IMR-90 (cell line): Measurements from ENCODE around the gene ATG101. TPM values are rescaled to one million over a fixed set of nuclear protein-coding genes. Genes with fewer than 3 reads are reported as not detected.

ENCODE experiments used
- ATAC-seq: fragments of 200-7000 bp; cut with Tn5 transposase; 2 replicates; pipeline ENCODE4 v1.9.1; 2020; ENCODE audit warnings: low read depth, mild to moderate bottlenecking, moderate library complexity
- BruUV-seq: library from RNA; stranded (reverse); fragments of 400-500 nt; replicated peaks from 2 replicates; lab custom pipeline; 2021; lab: Mats Ljungman, UMichigan
- CTCF ChIA-PET: fragments of 300-600 bp; formaldehyde crosslinking; extraction: SDS; loops from one replicate; lab custom pipeline; 2021; ENCODE audit warnings: antibody characterized with exemption; lab: Yijun Ruan, JAX
- POLR2A ChIA-PET: fragments of 300-600 bp; sonication (Branson Sonifier 250); formaldehyde crosslinking; loops from one replicate; lab custom pipeline; 2022; ENCODE audit warnings: antibody characterized with exemption; ENCODE audit not compliant: unreplicated experiment; lab: Charles Lee
- DNase-seq: peaks from one replicate; pipeline ENCODE4 v3.0.0; 2013
- H2AFZ ChIP-seq: replicated peaks from 2 replicates; pipeline ENCODE3; 2013; ENCODE audit warnings: low read length, mild to moderate bottlenecking; ENCODE audit not compliant: poor library complexity
- H2AK5ac ChIP-seq: 2 replicates; pipeline ENCODE4 v1.6.1; 2013; ENCODE audit warnings: low read depth, low read length, inconsistent platforms
- H2AK9ac ChIP-seq: replicated peaks from 2 replicates; pipeline ENCODE3; 2013; ENCODE audit warnings: mild to moderate bottlenecking, low read depth, low read length, moderate library complexity; ENCODE audit not compliant: poor library complexity
- H2BK120ac ChIP-seq: 2 replicates; pipeline ENCODE4 v1.6.1; 2013; ENCODE audit warnings: low read depth, low read length, inconsistent platforms
- H2BK15ac ChIP-seq: 3 replicates; pipeline ENCODE4 v1.6.1; 2013; ENCODE audit warnings: low read depth, low read length, inconsistent platforms
- H2BK20ac ChIP-seq: 2 replicates; pipeline ENCODE4 v1.6.1; 2013; ENCODE audit warnings: low read depth, mild to moderate bottlenecking, inconsistent platforms, low read length, moderate library complexity
- H2BK5ac ChIP-seq: 2 replicates; pipeline ENCODE4 v1.6.1; 2013; ENCODE audit warnings: mild to moderate bottlenecking, low read depth, low read length, inconsistent platforms; ENCODE audit not compliant: poor library complexity, severe bottlenecking
- H3K14ac ChIP-seq: replicated peaks from 2 replicates; pipeline ENCODE4 v1.6.1; 2013; ENCODE audit warnings: low read depth, low read length, inconsistent platforms
- H3K18ac ChIP-seq: 2 replicates; pipeline ENCODE4 v1.6.1; 2013; ENCODE audit warnings: low read depth, low read length, control low read depth
- H3K23ac ChIP-seq: 2 replicates; pipeline ENCODE4 v1.6.1; 2013; ENCODE audit warnings: low read depth, low read length, inconsistent platforms
- H3K27ac ChIP-seq: 2 replicates; pipeline ENCODE4 v1.5.1; 2013; ENCODE audit warnings: mild to moderate bottlenecking, control low read depth, low read length; ENCODE audit not compliant: insufficient read depth
- H3K27me3 ChIP-seq: 2 replicates; pipeline ENCODE4 v1.6.1; 2013; ENCODE audit warnings: low read length; ENCODE audit not compliant: control insufficient read depth, insufficient read depth
- H3K36me3 ChIP-seq: 2 replicates; pipeline ENCODE4 v1.6.1; 2013; ENCODE audit warnings: low read length, mixed read lengths; ENCODE audit not compliant: control insufficient read depth, insufficient read depth
- H3K4ac ChIP-seq: 2 replicates; pipeline ENCODE4 v1.6.1; 2013; ENCODE audit warnings: low read depth, low read length, inconsistent platforms
- H3K4me1 ChIP-seq: 2 replicates; pipeline ENCODE4 v1.6.1; 2013; ENCODE audit warnings: low read length, mixed read lengths; ENCODE audit not compliant: control insufficient read depth, insufficient read depth
- H3K4me2 ChIP-seq: 2 replicates; pipeline ENCODE4 v1.6.1; 2013; ENCODE audit warnings: low read depth, mild to moderate bottlenecking, control low read depth, low read length, moderate library complexity
- H3K4me3 ChIP-seq: 2 replicates; pipeline ENCODE4 v1.5.1; 2013; ENCODE audit warnings: low read depth, mild to moderate bottlenecking, control low read depth, low read length, moderate library complexity; ENCODE audit not compliant: insufficient read depth
- H3K56ac ChIP-seq: 2 replicates; pipeline ENCODE4 v1.6.1; 2013; ENCODE audit warnings: low read length, inconsistent platforms; ENCODE audit not compliant: insufficient read depth; ENCODE audit errors: extremely low read depth
- H3K79me1 ChIP-seq, 2 experiments: 2 replicates each; pipeline ENCODE4 v1.6.1; 2013; ENCODE audit warnings: low read length in 2 of 2, inconsistent platforms in 1 of 2, low read depth in 1 of 2
- H3K9ac ChIP-seq: 2 replicates; pipeline ENCODE4 v1.6.1; 2013; ENCODE audit warnings: low read depth, low read length, control low read depth
- H3K9me1 ChIP-seq: 2 replicates; pipeline ENCODE4 v1.6.1; 2013; ENCODE audit warnings: low read length, inconsistent platforms; ENCODE audit not compliant: insufficient read depth
- H3K9me3 ChIP-seq: 2 replicates; pipeline ENCODE4 v1.6.1; 2013; ENCODE audit warnings: low read length; ENCODE audit not compliant: control insufficient read depth, insufficient read depth
- H4K20me1 ChIP-seq: 2 replicates; pipeline ENCODE4 v1.6.1; 2013; ENCODE audit warnings: low read length, inconsistent platforms; ENCODE audit not compliant: insufficient read depth
- H4K5ac ChIP-seq: 2 replicates; pipeline ENCODE4 v1.6.1; 2013; ENCODE audit warnings: mild to moderate bottlenecking, low read depth, low read length, control low read depth
- H4K8ac ChIP-seq, 2 experiments: 2 replicates each; pipeline ENCODE4 v1.6.1; 2013; ENCODE audit warnings: low read depth in 2 of 2, low read length in 2 of 2, control low read depth in 1 of 2, inconsistent platforms in 1 of 2
- H4K91ac ChIP-seq: 2 replicates; pipeline ENCODE4 v1.6.1; 2013; ENCODE audit warnings: low read depth, low read length, inconsistent platforms; ENCODE audit not compliant: insufficient read depth
- ELK1 ChIP-seq: fragments of 150-350 bp; IDR thresholded peaks from 2 replicates; pipeline ENCODE4 v1.6.1; 2016; ENCODE audit warnings: low read depth, mild to moderate bottlenecking, low read length, moderate library complexity, borderline replicate concordance
- FOS ChIP-seq: fragments of 150-350 bp; IDR thresholded peaks from 2 replicates; pipeline ENCODE4 v1.6.1; 2016; ENCODE audit warnings: low read depth, low read length
- NFE2L2 ChIP-seq: fragments of 150-350 bp; IDR thresholded peaks from 2 replicates; pipeline ENCODE4 v1.6.1; 2016; ENCODE audit warnings: low read depth, mild to moderate bottlenecking, low read length
- RCOR1 ChIP-seq: IDR thresholded peaks from 2 replicates; pipeline ENCODE4 v1.6.1; 2012; ENCODE audit warnings: mild to moderate bottlenecking, low read length, improper control_type of control experiment; ENCODE audit not compliant: insufficient replicate concordance
- RFX5 ChIP-seq: IDR thresholded peaks from 2 replicates; pipeline ENCODE4 v1.8.0; 2012; ENCODE audit warnings: low read depth, mild to moderate bottlenecking, low read length, moderate library complexity
- WGBS, 2 experiments: methylation state at CpG; one replicate each; pipeline versions ENCODE4 v1.1.5 to v1.1.7; 2013; ENCODE audit warnings: missing lambda C conversion rate in 2 of 2; ENCODE audit not compliant: insufficient read length in 1 of 2; ENCODE audit errors: extremely low coverage in 2 of 2; 5-methylcytosine and 5-hydroxymethylcytosine counted together
- dilution Hi-C: fragments of 300-500 bp; cut with HindIII; formaldehyde crosslinking; loops from one replicate; pipeline ENCODE4 v1.14.3; 2018; ENCODE audit warnings: low sequenced_read_pairs; ENCODE audit not compliant: unreplicated experiment
- in situ Hi-C: fragments of 300-500 bp; cut with MboI; formaldehyde crosslinking; loops from 3 replicates; pipeline ENCODE4 v1.14.3; 2019; ENCODE audit warnings: low sequenced_read_pairs, inconsistent platforms, mixed read lengths
- intact Hi-C: fragments of 100-400 bp; cut with micrococcal nuclease; formaldehyde crosslinking; loops from 2 replicates; pipeline ENCODE4 v1.10.0; 2022
- polyA plus RNA-seq, 3 experiments: library from polyadenylated mRNA; depleted of rRNA; stranded (reverse); fragments of >200 nt; gene quantifications; 2 replicates each; pipeline ENCODE4 v1.2.3, GENCODE V29; 2012; ENCODE audit warnings: low replicate concordance in 1 of 3
- total RNA-seq: library from RNA; depleted of rRNA; stranded (reverse); fragments of >200 nt; gene quantifications from 2 replicates; pipeline ENCODE4 v1.2.3, GENCODE V29; 2012

Gene ATG101
- total and polyA plus RNA-seq, 2 of the 4 experiments (the other 2 are of a cell fraction) = 93.9 to 167 TPM

DNA sequence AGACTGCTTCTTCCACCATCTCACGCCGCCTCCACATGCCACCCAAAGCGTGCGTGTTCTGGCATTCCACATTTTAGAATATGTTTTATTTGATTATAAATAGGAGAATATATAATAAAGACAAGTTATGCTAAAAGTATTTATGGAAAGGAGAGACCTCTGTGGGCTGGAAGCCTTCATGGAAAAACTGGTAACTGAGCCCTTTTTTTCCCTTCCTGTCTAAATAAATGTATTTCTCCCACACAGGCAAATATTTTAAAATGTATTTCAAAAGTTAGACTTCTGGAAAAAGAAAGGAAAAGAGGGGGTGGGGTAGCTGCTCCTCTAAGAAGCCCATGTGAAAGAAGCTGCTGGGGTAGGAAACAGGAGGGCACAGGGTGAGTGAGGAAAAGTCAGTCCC lies 34.6 kb upstream of the ATG101 start:
- peaks cover 20% of the 10 kb centered on the region for H4K20me1 ChIP-seq
- no peak overlapping the region for H2AK5ac ChIP-seq
- peaks cover 15% of the 10 kb centered on the region for H3K9me1 ChIP-seq
- no peak overlapping the region for H3K56ac ChIP-seq
- H3K27ac ChIP-seq = no peak overlapping the region
- no peak overlapping the region for H3K9ac ChIP-seq
- no peak overlapping the region for H2AK9ac ChIP-seq
- H4K91ac ChIP-seq = no peak overlapping the region
- H3K27me3 ChIP-seq = no peaks in the 10 kb centered on the region
- no peaks in the 10 kb centered on the region for H3K36me3 ChIP-seq
- DNase-seq = no peak
- ChIA-PET CTCF (no interaction called here), POLR2A (no interaction called here)
- in situ Hi-C loops (no loop called here), dilution Hi-C loops (no loop called here), intact Hi-C loops (no loop called here)
- H4K8ac ChIP-seq = no peak overlapping the region
- no peak overlapping the region for H3K18ac ChIP-seq
- H3K14ac ChIP-seq = no peak overlapping the region
- BruUV-seq = no TSS peak
- no peak for ATAC-seq
- no peak overlapping the region for H3K23ac ChIP-seq
- TF ChIP-seq ELK1 (no peak), FOS (no peak), RCOR1 (no peak), RFX5 (no peak), NFE2L2 (no peak)
- H3K4ac ChIP-seq = no peak overlapping the region
- WGBS, 2 experiments = no CpG with 5 or more reads among the region's 4 CpGs
- peaks cover 9 to 36% of the 10 kb centered on the region in 2 experiments; a peak in 3 of 4 replicates for H3K79me1 ChIP-seq
- H2AFZ ChIP-seq = no peak overlapping the region
- no peak overlapping the region for H2BK15ac ChIP-seq
- H3K4me2 ChIP-seq = no peak overlapping the region
- no peak overlapping the region for H3K4me3 ChIP-seq
- H3K9me3 ChIP-seq = no peaks in the 10 kb centered on the region
- no peak overlapping the region for H4K5ac ChIP-seq
- peaks cover 8% of the 10 kb centered on the region for H3K4me1 ChIP-seq
- H2BK5ac ChIP-seq = no peak overlapping the region
- H2BK120ac ChIP-seq = no peak overlapping the region
- H2BK20ac ChIP-seq = no peak overlapping the region
